H1 (cell line): Measurements from ENCODE around the gene GAK. TPM values are rescaled to one million over a fixed set of nuclear protein-coding genes. Genes with fewer than 3 reads are reported as not detected.

Experiments used
- SIN3A ChIP-seq, 2 experiments: IDR thresholded peaks in 1 of 2; conservative IDR thresholded peaks in 1 of 2; 2 replicates each; pipeline ENCODE4 v1.6.1; 2011 to 2012; ENCODE audit warnings: low read length in 2 of 2, improper control_type of control experiment in 1 of 2, low read depth in 1 of 2, mild to moderate bottlenecking in 1 of 2
- polyA plus RNA-seq, 7 experiments: library from polyadenylated mRNA; depleted of rRNA in 3 of 7; stranded (reverse) in 5 of 7; unstranded in 2 of 7; fragments of >200 nt in 5 of 7; fragments of 200-250 nt in 2 of 7; gene quantifications; 1 replicate in 5 of 7; 2 replicates in 1 of 7; 4 replicates in 1 of 7; pipeline versions ENCODE4 v1.2.1 to v1.2.3, GENCODE V29; 2011 to 2013; ENCODE audit warnings: missing spikeins in 2 of 7, mixed read lengths in 2 of 7
- total RNA-seq: library from RNA; stranded (reverse); fragmentation: NEBNext Ultra II Directional; extraction: Animal tissue kit (Norgen Biotek cat#: 25700); gene quantifications from 2 replicates; pipeline ENCODE4 v1.2.1, GENCODE V29; 2021

Gene GAK
- total and polyA plus RNA-seq, 2 of the 8 experiments (the other 6 are each of a cell fraction or from before 2014, with no cell fraction given): 31.5 to 70.8 TPM

GRCh38 chr4:867526-868250 lies 64.4 kb downstream of the GAK start (continued):
- no peak for TF ChIP-seq SIN3A (conservative IDR thresholded peaks at IDR 0.05 in 1 of 2, IDR thresholded peaks at IDR 0.05 in 1 of 2; ENCODE audit: low read depth in 1 of 2, low read length in 2 of 2)
